Astrocyte (in vitro differentiated cells and primary cell): Measurements from ENCODE around the gene LINC00237.

Experiments
- CTCF ChIP-seq: IDR thresholded peaks from 2 replicates; pipeline ENCODE4 v1.5.1; 2011; ENCODE audit warnings: low read depth, mild to moderate bottlenecking, inconsistent platforms, low read length, moderate library complexity; ENCODE audit not compliant: insufficient read depth
- EZH2 ChIP-seq: IDR thresholded peaks from 2 replicates; pipeline ENCODE4 v1.6.1; 2012; ENCODE audit warnings: mild to moderate bottlenecking, low read length, inconsistent platforms; ENCODE audit not compliant: insufficient read depth

- TF ChIP-seq CTCF (no peak), EZH2 (peak; percentile 24)
Observed at GRCh38 chr20:21101453-21101931, 4.7 kb downstream of the LINC00237 start.
